Thyroid gland (tissue), 4 donors: ENCODE data around the gene C1orf94.

Source experiments
- CTCF ChIP-seq, 6 experiments: fragments of 200-600 bp in 3 of 6; fragments of 450-650 bp in 3 of 6; sonication (generic) in 3 of 6; IDR thresholded peaks; one replicate each; pipeline ENCODE4 v1.5.1; 2016 to 2019; ENCODE audit warnings: antibody characterized with exemption in 6 of 6, mild to moderate bottlenecking in 2 of 6, inconsistent platforms in 1 of 6, moderate library complexity in 1 of 6
- POLR2A ChIP-seq, 2 donors: fragments of 450-650 bp; IDR thresholded peaks; one replicate each; pipeline ENCODE4 v1.6.1; 2017; ENCODE audit warnings: antibody characterized with exemption in 2 of 2, mild to moderate bottlenecking in 2 of 2, moderate library complexity in 1 of 2

GRCh38 chr1:34176830-34177603, at the start of gene C1orf94:
- TF ChIP-seq CTCF (IDR thresholded peaks at IDR 0.05) (no peak), POLR2A (IDR thresholded peaks at IDR 0.05) (no peak)
